WTC11 (cell line): Measurements from ENCODE around the gene DRAM2.

ENCODE experiments used
- NR1H2 ChIP-seq: sonication (generic); formaldehyde crosslinking; IDR thresholded peaks from 2 replicates; pipeline ENCODE4 v1.9.0; 2021; ENCODE audit warnings: mild to moderate bottlenecking, moderate library complexity, missing genetic modification reagents
- ZNF121 ChIP-seq: sonication (generic); formaldehyde crosslinking; IDR thresholded peaks from 2 replicates; pipeline ENCODE4 v1.8.0; 2023; ENCODE audit warnings: missing genetic modification reagents
- TF ChIP-seq, protein P1 (sequence below): fragments of 200-600 bp; IDR thresholded peaks from 2 replicates; pipeline ENCODE4 v1.8.0; 2022; ENCODE audit warnings: antibody characterized with exemption
- TF ChIP-seq, protein P2 (sequence below): sonication (generic); formaldehyde crosslinking; IDR thresholded peaks from 2 replicates; pipeline ENCODE4 v1.8.1; 2022; ENCODE audit warnings: mild to moderate bottlenecking, missing genetic modification reagents, moderate library complexity, borderline replicate concordance
- TF ChIP-seq, protein P3 (sequence below): sonication (generic); formaldehyde crosslinking; IDR thresholded peaks from 2 replicates; pipeline ENCODE4 v1.8.1; 2022; ENCODE audit warnings: low read depth, mild to moderate bottlenecking, moderate library complexity, missing genetic modification reagents, borderline replicate concordance
- TF ChIP-seq, protein P4 (sequence below): sonication (generic); formaldehyde crosslinking; IDR thresholded peaks from 2 replicates; pipeline ENCODE4 v1.8.1; 2022; ENCODE audit warnings: low read depth, missing genetic modification reagents, borderline replicate concordance

DNA sequence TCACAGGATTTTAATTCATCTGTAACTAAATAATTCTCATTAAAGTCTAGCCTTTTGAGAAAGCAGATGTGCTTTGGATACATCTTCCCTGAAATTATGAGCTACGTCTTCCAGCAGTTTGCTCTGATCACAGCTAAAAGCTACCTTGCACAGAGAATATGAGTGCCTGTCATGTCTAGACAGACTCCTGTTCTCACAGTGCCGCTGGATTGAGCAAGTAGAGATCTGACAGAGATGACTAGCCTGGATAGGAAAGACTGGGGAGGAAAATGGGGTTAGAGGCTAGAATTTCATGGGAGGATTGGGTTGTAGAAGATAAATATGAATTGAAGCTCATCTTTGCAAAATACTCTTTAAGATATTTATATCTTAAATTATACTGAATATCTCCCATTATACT, 24.3 kb upstream of the DRAM2 start:
- TF ChIP-seq, protein P1, sequence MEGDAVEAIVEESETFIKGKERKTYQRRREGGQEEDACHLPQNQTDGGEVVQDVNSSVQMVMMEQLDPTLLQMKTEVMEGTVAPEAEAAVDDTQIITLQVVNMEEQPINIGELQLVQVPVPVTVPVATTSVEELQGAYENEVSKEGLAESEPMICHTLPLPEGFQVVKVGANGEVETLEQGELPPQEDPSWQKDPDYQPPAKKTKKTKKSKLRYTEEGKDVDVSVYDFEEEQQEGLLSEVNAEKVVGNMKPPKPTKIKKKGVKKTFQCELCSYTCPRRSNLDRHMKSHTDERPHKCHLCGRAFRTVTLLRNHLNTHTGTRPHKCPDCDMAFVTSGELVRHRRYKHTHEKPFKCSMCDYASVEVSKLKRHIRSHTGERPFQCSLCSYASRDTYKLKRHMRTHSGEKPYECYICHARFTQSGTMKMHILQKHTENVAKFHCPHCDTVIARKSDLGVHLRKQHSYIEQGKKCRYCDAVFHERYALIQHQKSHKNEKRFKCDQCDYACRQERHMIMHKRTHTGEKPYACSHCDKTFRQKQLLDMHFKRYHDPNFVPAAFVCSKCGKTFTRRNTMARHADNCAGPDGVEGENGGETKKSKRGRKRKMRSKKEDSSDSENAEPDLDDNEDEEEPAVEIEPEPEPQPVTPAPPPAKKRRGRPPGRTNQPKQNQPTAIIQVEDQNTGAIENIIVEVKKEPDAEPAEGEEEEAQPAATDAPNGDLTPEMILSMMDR: no peak
- TF ChIP-seq ZNF121 (CRISPR knock-in tag) (no peak), NR1H2 (CRISPR knock-in tag) (no peak)
- TF ChIP-seq, protein P2, sequence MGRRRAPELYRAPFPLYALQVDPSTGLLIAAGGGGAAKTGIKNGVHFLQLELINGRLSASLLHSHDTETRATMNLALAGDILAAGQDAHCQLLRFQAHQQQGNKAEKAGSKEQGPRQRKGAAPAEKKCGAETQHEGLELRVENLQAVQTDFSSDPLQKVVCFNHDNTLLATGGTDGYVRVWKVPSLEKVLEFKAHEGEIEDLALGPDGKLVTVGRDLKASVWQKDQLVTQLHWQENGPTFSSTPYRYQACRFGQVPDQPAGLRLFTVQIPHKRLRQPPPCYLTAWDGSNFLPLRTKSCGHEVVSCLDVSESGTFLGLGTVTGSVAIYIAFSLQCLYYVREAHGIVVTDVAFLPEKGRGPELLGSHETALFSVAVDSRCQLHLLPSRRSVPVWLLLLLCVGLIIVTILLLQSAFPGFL: no peak
- TF ChIP-seq, protein P3, sequence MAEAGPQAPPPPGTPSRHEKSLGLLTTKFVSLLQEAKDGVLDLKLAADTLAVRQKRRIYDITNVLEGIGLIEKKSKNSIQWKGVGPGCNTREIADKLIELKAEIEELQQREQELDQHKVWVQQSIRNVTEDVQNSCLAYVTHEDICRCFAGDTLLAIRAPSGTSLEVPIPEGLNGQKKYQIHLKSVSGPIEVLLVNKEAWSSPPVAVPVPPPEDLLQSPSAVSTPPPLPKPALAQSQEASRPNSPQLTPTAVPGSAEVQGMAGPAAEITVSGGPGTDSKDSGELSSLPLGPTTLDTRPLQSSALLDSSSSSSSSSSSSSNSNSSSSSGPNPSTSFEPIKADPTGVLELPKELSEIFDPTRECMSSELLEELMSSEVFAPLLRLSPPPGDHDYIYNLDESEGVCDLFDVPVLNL: no peak
- TF ChIP-seq, protein P4, sequence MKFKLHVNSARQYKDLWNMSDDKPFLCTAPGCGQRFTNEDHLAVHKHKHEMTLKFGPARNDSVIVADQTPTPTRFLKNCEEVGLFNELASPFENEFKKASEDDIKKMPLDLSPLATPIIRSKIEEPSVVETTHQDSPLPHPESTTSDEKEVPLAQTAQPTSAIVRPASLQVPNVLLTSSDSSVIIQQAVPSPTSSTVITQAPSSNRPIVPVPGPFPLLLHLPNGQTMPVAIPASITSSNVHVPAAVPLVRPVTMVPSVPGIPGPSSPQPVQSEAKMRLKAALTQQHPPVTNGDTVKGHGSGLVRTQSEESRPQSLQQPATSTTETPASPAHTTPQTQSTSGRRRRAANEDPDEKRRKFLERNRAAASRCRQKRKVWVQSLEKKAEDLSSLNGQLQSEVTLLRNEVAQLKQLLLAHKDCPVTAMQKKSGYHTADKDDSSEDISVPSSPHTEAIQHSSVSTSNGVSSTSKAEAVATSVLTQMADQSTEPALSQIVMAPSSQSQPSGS (CRISPR knock-in tag): no peak
